Measurements from ENCODE around the gene DOCK8.

Gene DOCK8

DNA sequence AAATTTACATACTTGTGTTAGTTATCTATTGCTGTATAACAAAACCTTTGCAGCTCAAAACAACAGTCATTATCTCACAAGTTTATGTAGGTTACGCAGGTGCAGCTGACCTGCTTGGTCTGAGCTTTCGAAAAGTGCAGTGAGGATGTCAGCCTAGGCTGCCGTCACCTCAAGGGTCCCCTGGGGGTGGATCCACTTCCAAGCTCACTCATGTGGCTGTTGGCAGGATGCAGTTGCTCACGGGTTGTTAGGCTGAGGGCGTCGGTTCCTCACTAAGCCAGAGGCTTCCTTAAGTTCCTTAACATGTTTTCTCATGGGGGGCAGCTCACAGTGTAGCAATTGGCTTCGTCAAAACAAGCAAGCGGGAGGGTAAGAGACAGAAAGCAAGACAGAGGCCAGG lies 139.8 kb downstream of the DOCK8 start:
- ChIA-PET CTCF (no interaction called here), POLR2A (no interaction called here)
- TF ChIP-seq ZNF384 (IDR thresholded peaks at IDR 0.05) (no peak), HDGF (IDR thresholded peaks at IDR 0.05; ENCODE audit: borderline replicate concordance) (no peak), TARDBP (IDR thresholded peaks at IDR 0.05) (no peak), NFRKB (IDR thresholded peaks at IDR 0.05) (no peak), SP1 (IDR thresholded peaks at IDR 0.05) (no peak)
- no peak for DNase-seq (ENCODE audit: extremely low spot score)

DNA sequence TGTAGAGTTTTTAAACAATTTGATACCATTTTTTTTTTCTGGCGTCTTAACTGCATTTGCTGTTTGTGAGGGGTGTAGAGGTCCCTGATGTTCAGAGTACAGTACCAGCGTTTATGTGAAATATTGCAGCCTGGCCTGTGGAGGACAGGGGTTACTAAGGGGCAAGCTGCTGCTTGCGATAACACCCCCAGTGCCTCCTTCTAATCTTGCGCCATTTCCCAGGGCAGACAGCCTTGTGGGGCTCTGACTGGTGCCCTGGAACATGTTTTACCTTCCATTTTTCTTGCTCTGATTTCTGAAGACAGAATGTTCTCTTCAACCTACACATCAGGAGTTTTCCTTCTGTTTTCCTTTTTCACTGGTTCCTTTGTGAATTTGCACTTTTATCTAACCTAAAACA lies 142.9 kb downstream of the DOCK8 start:
- TF ChIP-seq SP1 (IDR thresholded peaks at IDR 0.05) (no peak), CTBP1 (IDR thresholded peaks at IDR 0.05; ENCODE audit: borderline replicate concordance) (no peak), ZNF384 (IDR thresholded peaks at IDR 0.05) (no peak), HDGF (IDR thresholded peaks at IDR 0.05; ENCODE audit: borderline replicate concordance) (no peak), L3MBTL2 (conservative IDR thresholded peaks at IDR 0.05) (no peak), FOXM1 (IDR thresholded peaks at IDR 0.05; ENCODE audit: borderline replicate concordance) (no peak), FOXA1 (IDR thresholded peaks at IDR 0.05) (no peak), FOXK2 (IDR thresholded peaks at IDR 0.05) (no peak), LEF1 (IDR thresholded peaks at IDR 0.05; ENCODE audit: borderline replicate concordance) (no peak), NFRKB (IDR thresholded peaks at IDR 0.05) (no peak), TARDBP (IDR thresholded peaks at IDR 0.05) (no peak), ELF4 (IDR thresholded peaks at IDR 0.05) (no peak), ARNT (IDR thresholded peaks at IDR 0.05) (no peak), SUZ12 (IDR thresholded peaks at IDR 0.05) (no peak), BHLHE40 (IDR thresholded peaks at IDR 0.05; ENCODE audit: borderline replicate concordance) (no peak)
- TF ChIP-seq, protein P1, sequence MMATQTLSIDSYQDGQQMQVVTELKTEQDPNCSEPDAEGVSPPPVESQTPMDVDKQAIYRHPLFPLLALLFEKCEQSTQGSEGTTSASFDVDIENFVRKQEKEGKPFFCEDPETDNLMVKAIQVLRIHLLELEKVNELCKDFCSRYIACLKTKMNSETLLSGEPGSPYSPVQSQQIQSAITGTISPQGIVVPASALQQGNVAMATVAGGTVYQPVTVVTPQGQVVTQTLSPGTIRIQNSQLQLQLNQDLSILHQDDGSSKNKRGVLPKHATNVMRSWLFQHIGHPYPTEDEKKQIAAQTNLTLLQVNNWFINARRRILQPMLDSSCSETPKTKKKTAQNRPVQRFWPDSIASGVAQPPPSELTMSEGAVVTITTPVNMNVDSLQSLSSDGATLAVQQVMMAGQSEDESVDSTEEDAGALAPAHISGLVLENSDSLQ (IDR thresholded peaks at IDR 0.05), result no peak
- DNase-seq (ENCODE audit: extremely low spot score), result no peak
- POLR2A ChIA-PET, result no interaction called here
- CTCF ChIA-PET, result no interaction called here

DNA sequence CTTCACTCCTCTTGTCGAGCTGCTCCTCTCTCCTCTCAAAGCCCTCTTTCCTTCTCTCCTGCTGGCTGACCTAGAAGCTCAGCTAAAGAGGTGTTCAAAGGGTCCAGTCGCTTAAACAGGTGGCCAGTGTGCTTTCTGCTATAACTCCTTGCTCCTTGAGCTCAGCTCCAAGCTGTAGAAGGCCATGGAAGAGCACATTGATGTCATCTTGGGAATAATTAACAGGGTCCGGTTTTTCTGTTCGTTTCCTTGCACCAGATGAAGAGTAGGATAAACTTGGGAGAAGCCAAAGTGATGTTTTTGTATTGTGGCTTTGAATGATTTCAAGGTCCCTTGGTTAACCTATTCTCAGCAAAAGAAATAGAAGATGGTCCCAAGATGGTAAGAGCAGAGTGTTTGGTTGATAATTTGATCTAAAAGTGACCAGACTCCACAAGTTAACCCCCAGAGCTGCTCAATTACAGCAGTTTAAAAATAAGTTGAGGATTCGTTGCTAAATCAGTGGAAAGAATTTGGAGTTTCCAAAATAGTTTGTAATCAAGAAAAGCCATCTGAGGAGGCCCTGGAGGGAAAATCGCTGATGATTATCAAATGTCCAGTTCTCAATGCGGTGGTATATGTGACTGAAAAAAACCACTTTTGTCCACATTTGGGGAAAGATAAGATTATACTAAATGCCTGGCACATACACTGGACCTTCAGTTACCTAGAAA lies 148.1 kb downstream of the DOCK8 start:
- ChIA-PET POLR2A (no interaction called here), CTCF (no interaction called here)
- TF ChIP-seq SUZ12 (IDR thresholded peaks at IDR 0.05), result no peak
- TF ChIP-seq CTBP1 (IDR thresholded peaks at IDR 0.05; ENCODE audit: borderline replicate concordance), result no peak
- TF ChIP-seq ZNF384 (IDR thresholded peaks at IDR 0.05), result no peak
- no peak for TF ChIP-seq TARDBP (IDR thresholded peaks at IDR 0.05)
- TF ChIP-seq HDGF (IDR thresholded peaks at IDR 0.05; ENCODE audit: borderline replicate concordance), result no peak
- TF ChIP-seq BHLHE40 (IDR thresholded peaks at IDR 0.05; ENCODE audit: borderline replicate concordance), result no peak
- no peak for TF ChIP-seq NFRKB (IDR thresholded peaks at IDR 0.05)
- TF ChIP-seq ELF4 (IDR thresholded peaks at IDR 0.05), result no peak
- no peak for TF ChIP-seq L3MBTL2 (conservative IDR thresholded peaks at IDR 0.05)
- TF ChIP-seq, protein P1 (IDR thresholded peaks at IDR 0.05), result no peak
- DNase-seq (ENCODE audit: extremely low spot score), result no peak

DNA sequence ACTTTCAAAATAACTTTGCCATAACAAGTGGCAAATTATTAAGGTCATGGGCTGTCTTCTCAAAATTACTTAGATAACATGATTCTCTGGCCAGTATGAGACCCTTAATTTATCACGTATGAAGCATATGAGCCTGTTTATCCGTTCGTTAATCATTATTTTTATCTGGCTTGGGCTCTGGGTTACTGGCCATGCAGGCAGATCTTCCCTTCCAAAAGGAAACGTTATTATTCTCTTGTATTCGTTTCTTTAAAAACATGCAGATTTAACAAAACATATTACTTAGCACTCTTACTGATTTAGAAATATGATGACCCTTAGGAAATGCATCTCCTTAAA lies 148.6 kb downstream of the DOCK8 start:
- CTCF ChIA-PET, result no interaction called here
- TF ChIP-seq, protein P1 (IDR thresholded peaks at IDR 0.05), result no peak
- TF ChIP-seq HDGF (IDR thresholded peaks at IDR 0.05; ENCODE audit: borderline replicate concordance) (no peak), SUZ12 (IDR thresholded peaks at IDR 0.05) (no peak), NFRKB (IDR thresholded peaks at IDR 0.05) (no peak), L3MBTL2 (conservative IDR thresholded peaks at IDR 0.05) (no peak), BHLHE40 (IDR thresholded peaks at IDR 0.05; ENCODE audit: borderline replicate concordance) (no peak), SP1 (IDR thresholded peaks at IDR 0.05) (no peak), ARNT (IDR thresholded peaks at IDR 0.05) (no peak), FOXA1 (IDR thresholded peaks at IDR 0.05) (no peak), FOXM1 (IDR thresholded peaks at IDR 0.05; ENCODE audit: borderline replicate concordance) (no peak), TARDBP (IDR thresholded peaks at IDR 0.05) (no peak), FOXK2 (IDR thresholded peaks at IDR 0.05) (no peak), LEF1 (IDR thresholded peaks at IDR 0.05; ENCODE audit: borderline replicate concordance) (no peak), CTBP1 (IDR thresholded peaks at IDR 0.05; ENCODE audit: borderline replicate concordance) (no peak)
- no peak for DNase-seq (ENCODE audit: extremely low spot score)
- POLR2A ChIA-PET, result no interaction called here

DNA sequence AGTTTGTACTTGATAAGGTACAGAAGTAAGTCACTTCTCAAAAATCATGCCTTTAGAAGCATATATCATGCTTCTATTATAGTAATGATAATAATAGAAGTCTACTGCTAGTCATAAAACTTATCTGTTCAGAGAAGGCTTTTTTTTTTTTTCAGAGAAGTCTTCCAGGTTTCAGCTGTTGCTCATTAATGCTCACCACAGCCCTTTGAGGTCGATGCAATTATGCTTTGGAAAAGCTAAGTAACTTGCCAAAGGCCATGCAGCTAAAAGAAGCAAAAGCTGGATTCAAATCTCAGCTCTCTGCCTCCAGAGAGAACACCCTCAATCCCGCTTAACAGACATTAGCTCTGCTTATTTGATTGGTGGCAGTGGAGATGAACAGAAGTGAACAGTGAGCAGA lies 150.8 kb downstream of the DOCK8 start:
- DNase-seq (ENCODE audit: extremely low spot score), result no peak
- POLR2A ChIA-PET, result no interaction called here
- TF ChIP-seq FOXA1 (IDR thresholded peaks at IDR 0.05) (no peak), ZNF384 (IDR thresholded peaks at IDR 0.05) (no peak), SUZ12 (IDR thresholded peaks at IDR 0.05) (no peak), ARNT (IDR thresholded peaks at IDR 0.05) (no peak)
- TF ChIP-seq, protein P1 (IDR thresholded peaks at IDR 0.05), result no peak
- CTCF ChIA-PET, result no interaction called here

DNA sequence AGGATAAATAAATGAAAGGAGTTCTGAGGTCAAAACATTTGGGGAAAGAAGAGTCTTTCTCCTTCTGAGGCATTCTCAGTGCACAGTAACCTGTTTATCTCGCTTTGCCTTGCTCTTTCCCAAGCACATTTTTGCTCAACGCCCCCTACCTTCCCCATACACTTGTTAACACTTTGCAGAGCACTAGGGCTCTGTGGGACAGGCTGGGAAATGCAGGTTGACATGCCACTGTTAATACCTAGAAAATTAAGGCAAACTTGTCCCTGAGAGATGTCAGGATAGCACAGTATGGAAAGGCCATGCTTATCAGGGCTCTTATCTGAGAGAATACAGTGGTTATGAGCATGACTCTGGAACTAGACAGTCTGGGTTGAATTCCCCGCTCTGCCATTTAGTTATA lies 152.0 kb downstream of the DOCK8 start:
- DNase-seq (ENCODE audit: extremely low spot score), result no peak
- TF ChIP-seq NFRKB (IDR thresholded peaks at IDR 0.05) (no peak), HDGF (IDR thresholded peaks at IDR 0.05; ENCODE audit: borderline replicate concordance) (no peak), ELF4 (IDR thresholded peaks at IDR 0.05) (no peak), TARDBP (IDR thresholded peaks at IDR 0.05) (no peak), ARNT (IDR thresholded peaks at IDR 0.05) (no peak), L3MBTL2 (conservative IDR thresholded peaks at IDR 0.05) (no peak), FOXA1 (IDR thresholded peaks at IDR 0.05) (no peak), BHLHE40 (IDR thresholded peaks at IDR 0.05; ENCODE audit: borderline replicate concordance) (no peak), LEF1 (IDR thresholded peaks at IDR 0.05; ENCODE audit: borderline replicate concordance) (no peak), FOXM1 (IDR thresholded peaks at IDR 0.05; ENCODE audit: borderline replicate concordance) (no peak), ZNF384 (IDR thresholded peaks at IDR 0.05) (no peak), FOXK2 (IDR thresholded peaks at IDR 0.05) (no peak), CTBP1 (IDR thresholded peaks at IDR 0.05; ENCODE audit: borderline replicate concordance) (no peak), SP1 (IDR thresholded peaks at IDR 0.05) (no peak)
- TF ChIP-seq, protein P1 (IDR thresholded peaks at IDR 0.05), result no peak
- ChIA-PET POLR2A (no interaction called here), CTCF (no interaction called here)
